ENCODE measurements around the gene FCHO2.
"Not testable (repeated sequence)": the region's sequence is repeated elsewhere in the genome, so short reads cannot be mapped to it uniquely, and the experiment has no call there.

FCHO2 gene, protein sequence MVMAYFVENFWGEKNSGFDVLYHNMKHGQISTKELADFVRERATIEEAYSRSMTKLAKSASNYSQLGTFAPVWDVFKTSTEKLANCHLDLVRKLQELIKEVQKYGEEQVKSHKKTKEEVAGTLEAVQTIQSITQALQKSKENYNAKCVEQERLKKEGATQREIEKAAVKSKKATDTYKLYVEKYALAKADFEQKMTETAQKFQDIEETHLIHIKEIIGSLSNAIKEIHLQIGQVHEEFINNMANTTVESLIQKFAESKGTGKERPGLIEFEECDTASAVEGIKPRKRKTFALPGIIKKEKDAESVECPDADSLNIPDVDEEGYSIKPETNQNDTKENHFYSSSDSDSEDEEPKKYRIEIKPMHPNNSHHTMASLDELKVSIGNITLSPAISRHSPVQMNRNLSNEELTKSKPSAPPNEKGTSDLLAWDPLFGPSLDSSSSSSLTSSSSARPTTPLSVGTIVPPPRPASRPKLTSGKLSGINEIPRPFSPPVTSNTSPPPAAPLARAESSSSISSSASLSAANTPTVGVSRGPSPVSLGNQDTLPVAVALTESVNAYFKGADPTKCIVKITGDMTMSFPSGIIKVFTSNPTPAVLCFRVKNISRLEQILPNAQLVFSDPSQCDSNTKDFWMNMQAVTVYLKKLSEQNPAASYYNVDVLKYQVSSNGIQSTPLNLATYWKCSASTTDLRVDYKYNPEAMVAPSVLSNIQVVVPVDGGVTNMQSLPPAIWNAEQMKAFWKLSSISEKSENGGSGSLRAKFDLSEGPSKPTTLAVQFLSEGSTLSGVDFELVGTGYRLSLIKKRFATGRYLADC

DNA sequence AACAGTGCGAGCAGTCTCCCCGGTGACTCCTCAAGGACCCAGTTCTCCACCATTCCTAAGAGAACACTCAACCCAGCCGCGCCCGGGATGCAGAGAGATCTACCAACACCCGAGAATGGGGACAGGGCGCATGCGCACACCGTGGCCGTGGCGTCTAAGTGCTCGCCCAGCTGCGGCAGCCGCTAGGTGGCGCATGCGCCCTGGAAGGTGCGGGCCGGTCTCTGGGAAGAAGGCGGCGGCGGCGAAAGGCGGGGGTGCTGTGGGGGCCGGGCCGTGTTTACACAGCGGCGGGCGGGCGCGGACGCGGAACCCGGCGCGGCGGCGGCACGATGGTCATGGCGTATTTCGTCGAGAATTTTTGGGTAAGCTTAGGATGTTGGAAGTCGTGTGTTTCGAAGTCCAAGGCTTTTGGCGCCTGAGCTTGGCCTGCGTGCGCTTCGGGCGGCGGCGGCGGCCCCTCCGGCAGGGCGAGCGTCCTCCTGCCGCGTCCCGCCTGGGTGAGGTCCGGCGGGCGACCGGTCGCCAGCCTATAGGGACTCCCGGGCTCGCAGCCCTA, at the start of gene FCHO2:
FCHO2 (plus strand) TSS at position 274 of the 556 bp plus-strand sequence; CDS start at position 330, 56 bp downstream.
- DNase-seq (ENCODE audit: low read depth in 2 of 2) = peak; percentile 89

DNA sequence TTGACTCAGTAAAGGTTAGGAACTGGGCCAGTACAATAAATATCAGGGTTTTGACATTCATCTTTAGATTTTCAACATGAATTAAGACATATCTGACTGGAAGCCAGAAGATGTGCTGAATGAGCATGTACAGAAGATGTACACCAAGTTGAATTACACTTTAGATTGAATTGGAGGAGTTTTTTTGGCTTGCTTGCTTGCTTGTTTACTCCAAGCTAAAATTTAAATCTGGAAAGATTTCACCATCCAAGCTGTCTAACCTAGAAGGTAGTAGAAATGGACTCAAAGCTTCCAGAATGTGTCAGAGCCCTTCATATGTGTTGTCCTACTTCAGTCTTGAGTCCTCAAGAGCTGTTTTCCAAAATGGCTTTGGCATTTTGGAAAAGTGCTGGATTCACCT, 49.0 kb upstream of the FCHO2 start:
- DNase-seq (ENCODE audit: low read depth in 2 of 2) = no peak

DNA sequence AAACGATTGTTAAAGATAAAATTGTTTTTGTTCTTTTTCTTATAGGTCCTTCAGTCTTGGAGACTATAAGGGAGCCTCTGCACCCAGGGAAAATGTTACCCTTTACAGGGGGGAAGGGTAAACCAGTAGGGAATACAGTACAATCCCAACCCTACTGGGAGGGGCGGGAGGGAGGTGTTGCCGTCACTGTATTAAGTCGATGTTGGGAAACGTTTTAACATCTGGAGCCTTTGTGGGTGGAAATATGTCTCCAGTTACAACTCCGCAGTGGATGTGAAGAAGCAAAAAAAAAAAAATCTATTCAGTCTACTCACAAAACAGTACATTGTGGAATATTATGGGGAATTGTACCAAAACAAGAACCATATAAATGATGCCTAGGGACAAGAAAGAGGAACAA, 47.2 kb upstream of the FCHO2 start:
- DNase-seq (ENCODE audit: low read depth in 2 of 2) = no peak

DNA sequence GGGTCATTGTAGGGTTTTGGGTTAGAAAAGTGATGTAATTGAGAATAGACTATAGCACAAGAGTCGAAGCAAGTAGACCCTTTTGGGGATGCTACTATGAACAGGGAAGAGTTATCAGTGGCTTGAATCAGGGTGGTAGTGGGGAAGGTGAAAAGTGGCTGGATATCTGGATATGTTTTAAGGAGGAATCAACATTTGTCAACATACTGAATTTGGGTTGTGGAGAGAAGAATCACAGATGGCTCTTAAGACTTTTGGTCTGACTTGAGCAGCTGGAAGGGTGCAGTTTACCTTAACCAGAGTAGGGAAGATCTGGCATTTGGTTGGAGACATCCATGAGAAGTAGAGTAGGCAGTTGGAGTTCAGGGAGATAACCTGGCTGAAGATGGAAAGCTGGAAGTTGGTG, 38.5 kb upstream of the FCHO2 start:
- no peak for DNase-seq (ENCODE audit: low read depth in 2 of 2)

DNA sequence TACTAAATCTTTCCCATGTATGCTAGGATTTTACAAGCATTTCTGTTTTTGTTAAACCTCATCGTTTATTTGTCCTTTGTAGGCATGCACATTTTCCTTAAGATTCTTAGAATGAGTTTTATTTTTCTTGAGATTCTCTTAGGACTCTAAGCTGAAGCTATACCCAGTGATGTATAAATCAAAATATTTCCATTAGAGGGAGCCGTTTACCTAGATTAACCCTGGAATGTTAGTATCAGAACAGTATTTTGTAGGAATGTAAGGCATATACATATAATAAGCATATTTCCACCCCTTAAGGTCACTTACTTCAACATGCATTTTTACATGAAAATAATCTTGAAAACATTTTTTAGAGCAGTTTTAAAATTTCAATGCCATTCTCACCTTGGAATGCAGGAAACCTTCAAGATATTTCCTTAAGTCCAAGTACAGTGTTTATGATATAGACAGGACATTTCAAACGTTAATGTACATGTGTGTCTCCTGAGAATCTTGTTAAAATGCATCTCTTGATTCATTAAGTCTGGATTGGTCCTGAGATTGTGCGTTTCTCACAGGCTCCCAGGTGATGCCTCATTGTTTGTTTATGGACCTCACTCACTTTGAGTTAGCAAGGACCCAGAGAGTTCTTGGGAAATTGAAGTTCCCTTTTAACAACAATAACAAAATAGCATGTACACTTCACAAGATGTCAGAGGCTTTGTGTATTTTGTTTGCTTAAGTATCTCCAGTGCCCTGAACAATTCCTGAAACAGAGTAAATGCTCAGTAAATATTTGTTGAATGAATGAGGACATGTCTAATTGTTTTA, 34.9 kb upstream of the FCHO2 start:
- no peak for DNase-seq (ENCODE audit: low read depth in 2 of 2)

DNA sequence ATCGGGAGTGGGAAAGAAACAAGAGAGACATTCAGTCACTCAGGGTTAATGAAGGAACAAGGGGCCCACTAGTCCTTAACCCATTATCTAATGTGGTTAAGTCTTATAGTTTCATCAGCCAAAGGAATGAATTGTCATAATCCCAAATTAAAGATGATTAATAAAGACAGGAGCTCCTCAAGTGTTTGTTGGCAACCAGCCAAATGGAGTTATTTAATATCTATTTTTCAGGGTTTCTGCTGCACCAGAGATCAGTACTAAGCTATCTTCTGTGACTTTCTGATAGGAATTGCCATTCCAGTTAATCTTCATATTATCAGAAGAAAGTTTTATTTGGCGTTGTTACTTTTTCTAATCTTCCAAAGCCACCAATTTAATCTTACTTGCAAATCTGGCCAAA, 34.0 kb upstream of the FCHO2 start:
- DNase-seq (ENCODE audit: low read depth in 2 of 2) = no peak

DNA sequence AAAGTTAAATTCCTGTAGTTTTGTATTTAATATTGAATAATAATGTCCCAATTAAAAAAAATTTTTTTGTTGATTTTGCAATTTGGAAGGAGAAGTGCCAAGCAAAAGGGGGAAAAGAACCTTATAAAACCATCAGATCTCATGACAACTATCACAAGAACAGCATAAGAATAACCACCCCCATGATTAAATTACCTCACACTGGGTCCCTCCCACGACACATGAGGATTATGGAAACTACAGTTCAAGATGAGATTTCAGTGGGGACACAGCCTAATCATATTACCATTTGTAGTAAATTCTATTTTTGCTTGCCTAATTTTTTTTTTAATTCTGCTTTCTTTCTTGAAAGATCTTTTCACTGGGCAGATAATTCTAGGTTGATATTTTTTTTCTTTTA, 33.4 kb upstream of the FCHO2 start:
- DNase-seq (ENCODE audit: low read depth in 2 of 2) = no peak

DNA sequence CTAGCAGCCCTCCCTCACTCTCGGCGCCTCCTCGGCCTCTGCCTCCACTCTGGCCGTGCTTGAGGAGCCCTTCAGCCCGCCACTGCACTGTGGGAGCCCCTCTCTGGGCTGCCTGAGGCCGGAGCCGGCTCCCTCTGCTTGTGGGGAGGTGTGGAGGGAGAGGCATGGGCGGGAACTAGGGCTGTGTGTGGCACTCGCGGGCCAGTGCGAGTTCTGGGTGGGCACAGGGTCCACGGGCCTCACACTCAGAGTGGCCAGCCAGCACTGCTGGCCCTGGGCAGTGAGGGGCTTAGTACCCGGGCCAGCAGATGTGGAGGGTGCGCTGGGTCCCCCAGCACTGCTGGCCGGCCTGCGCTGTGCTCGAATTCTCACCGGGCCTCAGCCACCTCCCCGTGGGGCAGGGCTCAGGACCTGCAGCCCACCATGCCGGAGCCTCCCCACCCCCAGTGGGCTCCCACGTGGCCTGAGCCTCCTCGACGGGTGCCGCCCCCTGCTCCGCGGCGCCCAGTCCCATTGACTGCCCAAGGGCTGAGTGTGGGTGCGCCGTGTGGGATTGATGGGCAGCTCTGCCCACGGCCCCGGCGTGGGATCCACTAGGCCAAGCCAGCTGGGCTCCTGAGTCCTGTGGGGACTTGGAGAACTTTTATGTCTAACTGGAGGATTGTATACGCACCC, 30.4 kb upstream of the FCHO2 start:
- DNase-seq (ENCODE audit: low read depth in 2 of 2) = no peak

DNA sequence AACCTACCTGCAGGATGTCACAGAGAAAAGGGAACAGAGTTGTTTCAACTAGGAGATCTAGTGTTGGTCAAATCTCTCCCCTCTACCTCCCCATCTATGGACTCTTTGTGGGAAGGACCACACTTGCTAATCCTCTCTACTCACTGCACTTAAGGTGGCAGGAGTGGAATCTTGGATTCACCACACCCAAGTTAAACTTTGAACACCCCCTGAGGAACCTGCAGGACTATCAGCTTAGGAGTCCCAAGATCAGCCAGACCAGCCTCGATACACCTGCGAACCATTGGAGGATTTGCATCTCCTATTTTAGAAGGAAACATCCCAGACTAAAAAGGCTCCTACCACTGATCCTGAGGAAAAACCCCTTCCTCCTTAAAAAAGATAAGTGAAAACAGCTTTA, 23.2 kb upstream of the FCHO2 start:
- not testable (repeated sequence) for DNase-seq (ENCODE audit: low read depth in 2 of 2)

DNA sequence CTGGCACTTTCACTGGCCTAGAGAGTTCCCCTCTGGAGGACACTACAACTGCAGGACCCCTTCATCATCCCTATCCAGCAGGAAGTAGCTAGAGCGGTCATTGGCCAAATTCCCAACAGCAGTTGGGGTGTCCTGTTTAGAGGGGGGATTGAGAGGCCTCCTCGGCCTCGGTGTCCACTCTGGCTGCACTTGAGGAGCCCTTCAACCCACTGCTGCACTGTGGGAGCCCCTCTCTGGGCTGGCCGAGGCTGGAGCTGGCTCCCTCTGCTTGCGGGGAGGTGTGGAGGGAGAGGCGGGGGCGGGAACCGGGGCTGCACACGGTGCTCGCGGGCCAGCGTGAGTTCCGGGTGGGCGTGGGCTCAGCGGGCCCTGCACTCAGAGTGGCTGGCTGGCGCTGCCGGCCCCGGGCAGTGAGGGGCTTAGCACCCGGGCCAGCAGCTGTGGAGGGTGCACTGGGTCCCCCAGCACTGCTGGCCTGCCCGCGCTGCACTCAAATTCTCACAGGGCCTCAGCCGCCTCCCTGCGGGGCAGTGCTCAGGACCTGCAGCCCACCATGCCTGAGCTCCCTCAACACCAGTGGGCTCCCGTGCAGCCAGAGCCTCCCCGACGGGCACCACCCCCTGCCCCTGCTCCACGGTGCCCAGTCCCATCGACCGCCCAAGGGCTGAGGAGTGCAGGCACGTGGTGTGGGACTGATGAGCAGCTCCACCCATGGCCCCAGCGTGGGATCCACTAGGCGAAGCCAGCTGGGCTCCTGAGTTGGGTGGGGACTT, 20.7 kb upstream of the FCHO2 start:
- not testable (repeated sequence) for DNase-seq (ENCODE audit: low read depth in 2 of 2)

DNA sequence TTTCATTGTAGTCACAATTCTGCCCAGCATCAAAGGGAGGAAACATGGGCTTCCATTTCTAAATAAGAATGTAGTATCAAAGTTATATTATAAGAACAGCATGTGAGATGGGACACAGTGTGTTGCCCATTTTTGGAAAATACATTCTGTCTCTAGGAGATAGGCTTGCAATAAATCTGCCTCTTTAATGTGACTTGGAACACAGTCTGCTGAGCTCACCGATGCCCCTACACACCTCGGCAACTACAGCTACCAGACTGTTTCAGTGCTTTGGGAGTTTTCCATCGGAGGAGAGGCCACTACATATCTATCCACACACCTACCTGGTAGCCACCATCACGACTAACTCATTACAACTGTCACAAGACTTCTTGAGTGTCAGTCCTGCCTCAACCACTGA, 18.9 kb upstream of the FCHO2 start:
- no peak for DNase-seq (ENCODE audit: low read depth in 2 of 2)

DNA sequence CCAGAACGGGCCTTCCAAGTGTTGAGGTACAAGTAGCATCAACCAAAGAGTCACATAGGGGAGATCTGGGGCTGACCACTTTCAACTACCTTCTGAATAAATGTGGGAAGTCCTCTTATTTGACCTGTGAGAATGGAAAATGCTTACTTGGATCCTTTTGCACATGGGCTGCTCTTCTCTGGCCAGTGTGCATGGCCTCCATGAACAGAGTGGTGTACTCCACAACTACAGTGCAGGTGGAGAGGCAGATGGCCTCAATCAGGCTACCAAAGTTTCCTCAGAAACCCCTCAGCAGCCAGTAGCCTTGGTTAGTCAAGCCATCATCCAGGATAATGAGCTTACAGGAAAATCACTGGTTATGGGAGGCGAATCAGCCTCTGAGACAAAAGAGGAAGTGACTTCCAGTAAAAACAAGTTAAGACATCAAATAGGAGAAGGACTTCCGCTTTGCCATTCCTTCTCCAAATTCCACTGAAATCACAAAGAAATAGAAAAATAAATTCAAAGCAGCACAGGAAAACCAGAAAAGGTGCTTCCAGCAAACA, 18.3 kb upstream of the FCHO2 start:
- DNase-seq (ENCODE audit: low read depth in 2 of 2) = no peak

DNA sequence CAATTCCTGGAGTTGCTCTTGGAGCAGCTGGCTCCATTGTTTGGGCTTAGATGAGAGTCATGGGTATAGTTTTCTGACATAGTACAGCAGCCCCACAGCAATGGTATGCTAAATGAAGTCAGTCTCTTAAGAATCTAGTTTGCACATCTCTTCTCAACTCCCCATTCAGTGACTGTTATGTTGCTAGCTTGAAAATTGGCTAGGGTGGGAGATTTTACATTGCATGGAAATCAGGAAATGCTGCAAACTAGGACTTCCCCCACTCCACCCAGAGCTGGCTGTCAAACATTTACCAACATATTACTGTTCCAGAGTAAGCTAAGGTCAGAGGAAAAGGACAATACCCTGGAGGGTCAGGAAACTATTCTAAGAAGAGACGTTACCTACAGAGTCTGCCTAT, 17.6 kb upstream of the FCHO2 start:
- no peak for DNase-seq (ENCODE audit: low read depth in 2 of 2)

DNA sequence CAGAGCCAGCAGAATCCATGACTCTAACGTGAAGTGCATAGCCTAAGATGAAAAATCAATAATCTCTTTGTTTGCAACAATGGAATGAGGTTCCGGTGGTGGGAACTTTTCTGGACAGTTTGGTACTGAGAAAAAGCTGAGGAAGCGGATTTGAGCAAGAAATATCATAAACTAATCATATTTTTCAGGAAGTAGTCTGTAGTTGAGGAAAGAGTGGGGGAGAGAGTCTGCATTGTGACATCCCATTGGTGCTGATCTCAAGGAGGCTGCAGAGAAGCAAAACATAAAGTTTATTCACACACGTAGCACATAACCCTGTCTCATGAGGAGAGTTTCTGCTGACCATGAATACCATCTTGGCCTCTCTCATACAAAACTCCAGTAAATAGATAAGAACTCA, 15.8 kb upstream of the FCHO2 start:
- DNase-seq (ENCODE audit: low read depth in 2 of 2) = no peak

DNA sequence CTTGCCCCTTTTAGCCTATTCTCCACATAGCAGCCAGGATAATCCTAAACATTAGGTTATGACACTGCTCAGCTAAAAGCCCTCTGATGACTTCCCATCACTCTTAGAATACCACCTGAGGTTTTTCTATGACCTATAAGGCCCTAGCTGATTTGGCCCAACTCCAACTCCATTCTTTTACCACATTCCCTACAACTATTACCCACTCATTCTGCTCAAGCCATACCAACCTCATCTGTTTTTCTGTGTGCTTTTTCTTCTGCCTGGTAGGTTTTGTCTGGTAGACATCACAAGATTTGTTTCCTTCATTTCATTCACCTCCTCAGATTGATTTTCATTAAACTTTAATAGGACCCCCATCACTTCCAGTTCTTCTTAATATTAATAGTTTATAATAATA, 12.5 kb upstream of the FCHO2 start:
- DNase-seq (ENCODE audit: low read depth in 2 of 2) = no peak

DNA sequence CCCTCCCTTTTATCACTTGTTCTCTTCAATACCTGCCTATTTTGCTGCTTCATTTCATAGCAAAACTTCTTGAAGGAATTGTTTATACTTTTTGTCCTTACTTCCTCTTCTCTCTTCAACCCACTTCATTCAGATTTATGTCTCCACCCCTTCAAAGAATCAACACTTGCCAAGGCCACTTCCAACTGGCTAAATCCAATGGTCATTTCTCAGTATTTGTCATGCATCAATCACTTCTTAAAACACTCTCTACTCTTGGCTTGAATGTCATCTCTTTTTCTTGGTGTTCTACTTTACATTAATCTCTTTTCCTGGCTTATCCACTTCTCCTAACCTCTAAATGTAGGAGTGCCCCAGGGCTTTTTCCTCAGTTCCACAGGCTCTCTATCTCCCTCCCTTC, 8.3 kb upstream of the FCHO2 start:
- no peak for DNase-seq (ENCODE audit: low read depth in 2 of 2)

DNA sequence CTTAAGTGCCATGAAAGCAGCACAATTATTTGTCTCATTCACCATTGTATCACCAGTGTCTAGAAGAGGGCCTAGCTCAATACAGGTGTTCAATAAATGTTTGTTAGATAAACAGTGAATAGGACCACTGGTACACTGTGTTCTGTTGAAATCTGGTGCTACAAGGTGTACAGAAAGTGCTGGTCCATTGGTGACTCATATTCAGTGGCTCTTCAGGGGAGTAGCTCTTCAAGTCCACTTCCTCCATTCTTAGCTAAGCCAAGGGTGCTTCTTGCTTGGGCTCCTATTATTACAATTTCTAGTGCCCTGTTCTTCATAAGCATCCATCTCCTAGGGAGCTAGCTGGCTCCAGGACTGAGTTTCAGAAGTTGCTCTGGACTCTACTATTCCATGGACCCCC, 6.4 kb upstream of the FCHO2 start:
- DNase-seq (ENCODE audit: low read depth in 2 of 2) = no peak

DNA sequence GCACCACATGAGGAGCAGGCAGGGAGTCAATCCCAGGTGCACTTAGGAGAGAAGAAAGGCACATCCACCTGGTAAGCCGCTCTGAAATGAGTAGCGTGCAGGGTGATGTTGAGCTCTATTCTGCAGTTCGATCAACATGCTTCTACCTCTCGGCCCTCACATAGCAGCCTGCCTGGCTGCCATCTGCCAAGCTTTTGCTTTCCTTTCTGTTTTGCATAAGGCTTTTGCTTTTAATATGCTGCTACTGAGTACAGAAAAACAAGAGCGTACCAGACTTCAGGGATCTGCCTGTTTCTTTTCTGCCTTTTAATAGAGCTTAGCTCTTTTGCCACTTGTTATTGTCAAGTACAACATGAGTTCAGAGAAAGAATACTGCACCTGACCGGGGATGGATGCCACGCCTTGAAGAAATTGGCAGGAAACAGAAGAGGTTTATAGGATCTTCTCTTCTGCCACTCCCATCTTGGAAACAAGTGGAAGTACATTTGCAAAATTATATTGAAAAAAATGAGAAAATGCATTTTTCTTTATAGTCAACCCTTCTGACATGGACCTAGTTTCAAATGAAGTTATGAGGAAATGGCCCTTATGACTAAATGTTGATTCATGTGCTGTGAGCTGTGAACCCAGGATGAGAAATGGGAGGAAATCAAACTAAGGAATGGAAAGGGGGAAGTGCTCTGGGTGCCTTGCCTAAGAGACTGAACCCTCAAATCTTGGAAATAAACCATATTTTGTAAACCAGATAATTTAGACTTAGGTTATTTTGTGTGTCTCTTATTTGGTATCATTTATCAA, 4.0 kb upstream of the FCHO2 start:
- DNase-seq (ENCODE audit: low read depth in 2 of 2) = no peak

DNA sequence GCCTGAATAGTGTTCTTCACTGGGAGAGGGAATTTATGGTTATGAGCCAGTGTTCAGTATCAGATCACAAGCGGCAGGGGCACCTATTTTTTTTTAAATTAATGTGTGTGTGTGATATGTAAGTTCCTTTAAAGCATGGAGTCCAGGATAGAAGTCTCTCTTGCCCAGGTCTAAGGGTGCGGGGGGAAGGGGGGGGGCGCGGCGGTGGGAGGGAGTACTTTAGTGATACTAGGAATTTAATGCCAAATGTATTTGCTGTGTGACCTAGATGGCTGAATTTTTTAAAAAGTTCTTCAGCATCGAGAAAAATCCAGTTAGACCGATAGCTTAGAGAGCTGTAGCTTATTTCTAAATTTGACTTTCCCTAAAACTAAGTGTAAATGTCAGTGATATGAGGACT, 1.5 kb upstream of the FCHO2 start:
- no peak for DNase-seq (ENCODE audit: low read depth in 2 of 2)
